ENCODE data around the gene RBBP8.

RBBP8 gene

GRCh38 chr18:23043803-23044376, 110.8 kb downstream of the RBBP8 start:
- peaks cover 4% of the 10 kb centered on the region; the same call in 1 of the 2 replicates for H3K9me3 ChIP-seq (ENCODE audit: control insufficient read depth, insufficient read depth, low read length)
- no peak overlapping the region for H3K9ac ChIP-seq (ENCODE audit: low read depth, low read length)
- H3K4me1 ChIP-seq (ENCODE audit: insufficient read depth, low read length): no peaks in the 10 kb centered on the region
- no peaks in the 10 kb centered on the region for H3K36me3 ChIP-seq (ENCODE audit: insufficient read depth, low read length)

- no peaks in the 10 kb centered on the region for H3K9me3 ChIP-seq (ENCODE audit: control insufficient read depth, insufficient read depth, low read length)
- H3K4me1 ChIP-seq (ENCODE audit: insufficient read depth, low read length): peaks cover 6% of the 10 kb centered on the region; the same call in 1 of the 2 replicates
- no peaks in the 10 kb centered on the region for H3K36me3 ChIP-seq (ENCODE audit: insufficient read depth, low read length)
- no peak overlapping the region for H3K9ac ChIP-seq (ENCODE audit: low read depth, low read length)
These were observed 116.7 kb downstream of the RBBP8 start for GRCh38 chr18:23049698-23050373.

- Histone ChIP-seq H3K9ac (ENCODE audit: low read depth, low read length) (no peak overlapping the region), H3K36me3 (ENCODE audit: insufficient read depth, low read length) (no peaks in the 10 kb centered on the region), H3K4me1 (ENCODE audit: insufficient read depth, low read length) (peaks cover 6% of the 10 kb centered on the region; the same call in 1 of the 2 replicates), H3K9me3 (ENCODE audit: control insufficient read depth, insufficient read depth, low read length) (no peaks in the 10 kb centered on the region)
These were observed 120.8 kb downstream of the RBBP8 start for GRCh38 chr18:23053776-23054457.

GRCh38 chr18:23054553-23054952, 121.4 kb downstream of the RBBP8 start:
- no peaks in the 10 kb centered on the region for H3K9me3 ChIP-seq (ENCODE audit: control insufficient read depth, insufficient read depth, low read length)
- no peak overlapping the region for H3K9ac ChIP-seq (ENCODE audit: low read depth, low read length)
- peaks cover 6% of the 10 kb centered on the region for H3K4me1 ChIP-seq (ENCODE audit: insufficient read depth, low read length)
- no peaks in the 10 kb centered on the region for H3K36me3 ChIP-seq (ENCODE audit: insufficient read depth, low read length)

GRCh38 chr18:23056315-23056714, 123.2 kb downstream of the RBBP8 start:
- Histone ChIP-seq H3K36me3 (ENCODE audit: insufficient read depth, low read length) (no peaks in the 10 kb centered on the region), H3K9ac (ENCODE audit: low read depth, low read length) (no peak overlapping the region), H3K9me3 (ENCODE audit: control insufficient read depth, insufficient read depth, low read length) (no peaks in the 10 kb centered on the region), H3K4me1 (ENCODE audit: insufficient read depth, low read length) (peaks cover 6% of the 10 kb centered on the region)

GRCh38 chr18:23057096-23057495, 124.0 kb downstream of the RBBP8 start:
- Histone ChIP-seq H3K9me3 (ENCODE audit: control insufficient read depth, insufficient read depth, low read length) (no peaks in the 10 kb centered on the region), H3K36me3 (ENCODE audit: insufficient read depth, low read length) (no peaks in the 10 kb centered on the region), H3K9ac (ENCODE audit: low read depth, low read length) (no peak overlapping the region), H3K4me1 (ENCODE audit: insufficient read depth, low read length) (peaks cover 6% of the 10 kb centered on the region)

- Histone ChIP-seq H3K9me3 (ENCODE audit: control insufficient read depth, insufficient read depth, low read length) (no peaks in the 10 kb centered on the region), H3K36me3 (ENCODE audit: insufficient read depth, low read length) (no peaks in the 10 kb centered on the region), H3K4me1 (ENCODE audit: insufficient read depth, low read length) (peaks cover 5% of the 10 kb centered on the region), H3K9ac (ENCODE audit: low read depth, low read length) (no peak overlapping the region)
These were observed 125.8 kb downstream of the RBBP8 start for GRCh38 chr18:23058746-23059415.

GRCh38 chr18:23059541-23060465, 126.7 kb downstream of the RBBP8 start:
- 0 out of 2 replicates have a peak, but pooled peaks cover 4% of the 10 kb centered on the region for H3K9me3 ChIP-seq (ENCODE audit: control insufficient read depth, insufficient read depth, low read length)
- H3K36me3 ChIP-seq (ENCODE audit: insufficient read depth, low read length): no peaks in the 10 kb centered on the region
- H3K4me1 ChIP-seq (ENCODE audit: insufficient read depth, low read length): no peaks in the 10 kb centered on the region; the same call in 1 of the 2 replicates
- no peak overlapping the region for H3K9ac ChIP-seq (ENCODE audit: low read depth, low read length)

- Histone ChIP-seq H3K36me3 (ENCODE audit: insufficient read depth, low read length) (no peaks in the 10 kb centered on the region), H3K4me1 (ENCODE audit: insufficient read depth, low read length) (no peaks in the 10 kb centered on the region; the same call in 1 of the 2 replicates), H3K9ac (ENCODE audit: low read depth, low read length) (no peak overlapping the region), H3K9me3 (ENCODE audit: control insufficient read depth, insufficient read depth, low read length) (0 out of 2 replicates have a peak, but pooled peaks cover 4% of the 10 kb centered on the region)
These were observed 128.9 kb downstream of the RBBP8 start for GRCh38 chr18:23062011-23062410.

- Histone ChIP-seq H3K36me3 (ENCODE audit: insufficient read depth, low read length) (no peaks in the 10 kb centered on the region), H3K9ac (ENCODE audit: low read depth, low read length) (no peak overlapping the region), H3K9me3 (ENCODE audit: control insufficient read depth, insufficient read depth, low read length) (0 out of 2 replicates have a peak, but pooled peaks cover 4% of the 10 kb centered on the region), H3K4me1 (ENCODE audit: insufficient read depth, low read length) (peaks cover 3% of the 10 kb centered on the region)
These were observed 130.4 kb downstream of the RBBP8 start for GRCh38 chr18:23063502-23063901.

GRCh38 chr18:23065234-23065806, 132.2 kb downstream of the RBBP8 start:
- no peaks in the 10 kb centered on the region for H3K36me3 ChIP-seq (ENCODE audit: insufficient read depth, low read length)
- H3K9me3 ChIP-seq (ENCODE audit: control insufficient read depth, insufficient read depth, low read length): 0 out of 2 replicates have a peak, but pooled peaks cover 4% of the 10 kb centered on the region
- H3K4me1 ChIP-seq (ENCODE audit: insufficient read depth, low read length): peaks cover 7% of the 10 kb centered on the region
- no peak overlapping the region for H3K9ac ChIP-seq (ENCODE audit: low read depth, low read length)

GRCh38 chr18:23066060-23066459, 132.9 kb downstream of the RBBP8 start:
- Histone ChIP-seq H3K36me3 (ENCODE audit: insufficient read depth, low read length) (no peaks in the 10 kb centered on the region), H3K9ac (ENCODE audit: low read depth, low read length) (no peak overlapping the region), H3K9me3 (ENCODE audit: control insufficient read depth, insufficient read depth, low read length) (0 out of 2 replicates have a peak, but pooled peaks cover 4% of the 10 kb centered on the region), H3K4me1 (ENCODE audit: insufficient read depth, low read length) (peaks cover 7% of the 10 kb centered on the region)

- Histone ChIP-seq H3K9me3 (ENCODE audit: control insufficient read depth, insufficient read depth, low read length) (0 out of 2 replicates have a peak, but pooled peaks cover 4% of the 10 kb centered on the region), H3K9ac (ENCODE audit: low read depth, low read length) (no peak overlapping the region), H3K4me1 (ENCODE audit: insufficient read depth, low read length) (peaks cover 11% of the 10 kb centered on the region), H3K36me3 (ENCODE audit: insufficient read depth, low read length) (no peaks in the 10 kb centered on the region)
These were observed 133.4 kb downstream of the RBBP8 start for GRCh38 chr18:23066504-23067039.
